Pancreas (tissue), 10 donors: ENCODE measurements around the gene PHF12. TPM values are rescaled to one million over a fixed set of nuclear protein-coding genes. Genes with fewer than 3 reads are reported as not detected.

Experiments used
- ATAC-seq, 4 donors: fragments of 200-7000 bp; cut with Tn5 transposase; one replicate each; pipeline versions ENCODE4 v1.8.0 to v1.9.1; 2020; ENCODE audit warnings: mild to moderate bottlenecking in 4 of 4, moderate library complexity in 4 of 4
- DNase-seq, 6 donors: peaks; one replicate each; pipeline ENCODE4 v3.0.0-alpha.2; 2020
- FAIRE-seq: peaks from 2 replicates; lab custom pipeline; 2012; peaks lifted over from hg19 to GRCh38; lab: Jason Lieb, UNC
- H3K27ac ChIP-seq, 4 donors: fragments of 200-600 bp; sonication (generic); 1 replicate in 3 of 4; 2 replicates in 1 of 4; pipeline versions ENCODE4 v1.5.0 to v1.8.0; 2020
- H3K27me3 ChIP-seq, 4 donors: fragments of 200-600 bp; one replicate each; pipeline ENCODE4 v1.8.0; 2021
- H3K36me3 ChIP-seq, 3 donors: fragments of 200-600 bp; sonication (generic) in 1 of 3; one replicate each; pipeline versions ENCODE4 v1.5.0 to v1.8.0; 2020 to 2021
- H3K4me1 ChIP-seq, 3 donors: fragments of 200-600 bp; one replicate each; pipeline ENCODE4 v1.8.0; 2021
- H3K4me3 ChIP-seq, 4 donors: fragments of 200-600 bp; sonication (generic) in 2 of 4; one replicate each; pipeline versions ENCODE4 v1.5.0 to v1.8.0; 2020 to 2021
- H3K9me3 ChIP-seq, 4 donors: fragments of 200-600 bp; one replicate each; pipeline ENCODE4 v1.8.0; 2021
- WGBS, 2 donors: extraction: QIAGEN DNeasy Blood & Tissue Kit; methylation state at CpG; one replicate each; pipeline ENCODE4 v1.1.7; 2013; 5-methylcytosine and 5-hydroxymethylcytosine counted together
- intact Hi-C, 3 donors: fragments of 100-400 bp; cut with DNase I; formaldehyde crosslinking; loops; one replicate each; pipeline versions ENCODE4 v1.11.1 to v1.14.2; 2022
- polyA plus RNA-seq, 2 donors: library from polyadenylated mRNA; stranded (reverse); fragments of 200-250 nt; gene quantifications; one replicate each; pipeline ENCODE4 v1.2.3, GENCODE V29; 2013
- total RNA-seq, 6 donors: library from RNA; stranded (reverse); fragmentation: NEBNext Ultra II Directional in 4 of 6; extraction: Animal tissue kit (Norgen Biotek cat#: 25700) in 4 of 6; gene quantifications; one replicate each; pipeline versions ENCODE4 v1.2.1 to v1.2.4, GENCODE V29; 2021 to 2023
- TF ChIP-seq, protein P1 (sequence below), 4 donors: fragments of 200-600 bp; sonication (generic) in 3 of 4; IDR thresholded peaks; one replicate each; pipeline versions ENCODE4 v1.5.0 to v1.8.0; 2021; ENCODE audit warnings: antibody characterized with exemption in 4 of 4
- donor health status: healthy with polysubstance abuse.
- donor health status: DM: no; HTN: no; CAD: no; lungs with moderate emphysema.
- donor health status: DM: no; HTN: no; CAD: no.
- donor health status: control.
- donor health status: control.
- donor health status: Bipolar disorder and iron deficiency.
- donor health status: DM: yes; HTN: yes; CAD: no.
- donor health status: DM: no; HTN: no; CAD: no.
- donor health status: DM: no; HTN: no; CAD: no.
- donor health status: DM: yes; HTN: yes; CAD: no.

PHF12 gene
- total and polyA plus RNA-seq, 8 donors: 19.9 to 31.6 (median 25.6) TPM

DNA sequence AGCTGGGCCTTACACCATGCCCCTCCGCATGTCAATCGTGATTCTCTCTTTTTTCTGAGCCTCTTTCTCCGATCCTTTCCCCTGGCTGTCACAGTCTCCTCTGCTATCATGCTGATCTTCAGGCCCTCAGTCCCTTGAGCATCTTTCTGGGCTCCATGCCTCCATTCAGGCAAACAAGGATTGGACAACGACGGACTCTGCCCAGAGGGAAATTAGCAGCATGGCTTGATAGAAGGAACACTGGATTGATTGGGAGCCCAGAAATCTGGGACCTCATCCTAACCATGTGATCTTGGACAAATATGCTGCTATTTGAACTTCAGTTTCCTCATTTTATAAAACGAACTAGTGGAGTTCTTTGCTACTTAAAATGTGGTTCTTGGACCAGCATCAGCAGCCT, 19.6 kb upstream of the PHF12 start:
- intact Hi-C loops: loop anchor here in 1 of 3 donors (10.0 kb wide), 1 partner anchor 74 kb away; the partner anchor contains the start of gene PIPOX
- Histone ChIP-seq H3K27ac (peak overlapping the region in 1 of 4 donors; percentile 10), H3K4me3 (no peak overlapping the region), H3K36me3 (no peaks in the 10 kb centered on the region), H3K9me3 (no peaks in the 10 kb centered on the region), H3K4me1 (peaks cover 0 to 9% (median 8%) of the 10 kb centered on the region in 3 donors), H3K27me3 (no peaks in the 10 kb centered on the region)
- DNase-seq: peak in 1 of 6 donors; percentile 14
- TF ChIP-seq, protein P1, sequence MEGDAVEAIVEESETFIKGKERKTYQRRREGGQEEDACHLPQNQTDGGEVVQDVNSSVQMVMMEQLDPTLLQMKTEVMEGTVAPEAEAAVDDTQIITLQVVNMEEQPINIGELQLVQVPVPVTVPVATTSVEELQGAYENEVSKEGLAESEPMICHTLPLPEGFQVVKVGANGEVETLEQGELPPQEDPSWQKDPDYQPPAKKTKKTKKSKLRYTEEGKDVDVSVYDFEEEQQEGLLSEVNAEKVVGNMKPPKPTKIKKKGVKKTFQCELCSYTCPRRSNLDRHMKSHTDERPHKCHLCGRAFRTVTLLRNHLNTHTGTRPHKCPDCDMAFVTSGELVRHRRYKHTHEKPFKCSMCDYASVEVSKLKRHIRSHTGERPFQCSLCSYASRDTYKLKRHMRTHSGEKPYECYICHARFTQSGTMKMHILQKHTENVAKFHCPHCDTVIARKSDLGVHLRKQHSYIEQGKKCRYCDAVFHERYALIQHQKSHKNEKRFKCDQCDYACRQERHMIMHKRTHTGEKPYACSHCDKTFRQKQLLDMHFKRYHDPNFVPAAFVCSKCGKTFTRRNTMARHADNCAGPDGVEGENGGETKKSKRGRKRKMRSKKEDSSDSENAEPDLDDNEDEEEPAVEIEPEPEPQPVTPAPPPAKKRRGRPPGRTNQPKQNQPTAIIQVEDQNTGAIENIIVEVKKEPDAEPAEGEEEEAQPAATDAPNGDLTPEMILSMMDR (IDR thresholded peaks at IDR 0.05): no peak
- no peak for FAIRE-seq
- peak; percentile 33 to 66 (median 44) for ATAC-seq
- WGBS, 2 donors: 39 to 40% methylated on average over 6 of the region's 6 CpGs

DNA sequence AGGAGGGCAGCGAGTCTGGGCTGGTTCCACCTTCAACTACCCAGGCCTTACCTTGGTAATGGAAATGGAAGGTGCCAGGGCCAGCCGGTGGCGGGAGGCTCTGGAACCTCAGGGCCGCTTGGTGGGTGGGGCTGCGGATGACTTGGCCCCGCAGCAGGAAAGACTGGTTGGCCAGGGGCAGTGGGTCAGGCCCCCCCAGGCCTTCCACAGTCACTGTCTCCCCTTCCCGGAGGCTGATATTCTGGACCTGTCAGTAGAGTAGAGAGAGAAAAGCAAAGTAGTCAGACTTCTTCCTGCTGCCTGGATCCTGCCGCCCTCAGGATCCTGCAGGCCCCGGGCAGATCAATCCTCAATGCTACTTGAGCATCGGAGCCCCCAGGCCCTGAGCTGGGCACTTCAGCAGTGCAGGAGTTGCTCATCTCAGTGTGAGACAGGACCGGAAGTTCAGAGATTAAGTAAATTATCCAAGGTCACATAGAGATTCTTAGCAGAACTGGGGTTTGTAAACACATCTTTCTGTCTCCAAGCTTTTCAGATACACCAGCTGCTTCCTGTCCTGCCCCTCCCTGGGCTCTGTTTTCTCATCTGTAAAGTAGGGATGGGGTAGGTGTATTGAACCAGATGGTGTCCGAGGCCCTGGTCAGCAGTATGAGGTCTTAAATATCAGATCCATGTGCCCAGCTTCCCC, 18.5 kb upstream of the PHF12 start:
- peaks cover 0 to 9% (median 8%) of the 10 kb centered on the region in 3 donors for H3K4me1 ChIP-seq
- no peak overlapping the region for H3K27ac ChIP-seq
- H3K4me3 ChIP-seq: no peak overlapping the region
- ATAC-seq (no peak), DNase-seq (peak in 1 of 6 donors; percentile 42), FAIRE-seq (no peak)
- no peaks in the 10 kb centered on the region for H3K36me3 ChIP-seq
- no peaks in the 10 kb centered on the region for H3K9me3 ChIP-seq
- intact Hi-C loops: loop anchor here in 2 of 3 donors (10.0 kb wide), 2 partner anchors 75 to 145 kb away; partner anchors contain the start of gene PIPOX (in 1 of the 2)
- no peaks in the 10 kb centered on the region for H3K27me3 ChIP-seq
- 71 to 76% methylated on average over 12 of the region's 12 CpGs for WGBS, 2 donors
- TF ChIP-seq, protein P1 (IDR thresholded peaks at IDR 0.05): no peak

DNA sequence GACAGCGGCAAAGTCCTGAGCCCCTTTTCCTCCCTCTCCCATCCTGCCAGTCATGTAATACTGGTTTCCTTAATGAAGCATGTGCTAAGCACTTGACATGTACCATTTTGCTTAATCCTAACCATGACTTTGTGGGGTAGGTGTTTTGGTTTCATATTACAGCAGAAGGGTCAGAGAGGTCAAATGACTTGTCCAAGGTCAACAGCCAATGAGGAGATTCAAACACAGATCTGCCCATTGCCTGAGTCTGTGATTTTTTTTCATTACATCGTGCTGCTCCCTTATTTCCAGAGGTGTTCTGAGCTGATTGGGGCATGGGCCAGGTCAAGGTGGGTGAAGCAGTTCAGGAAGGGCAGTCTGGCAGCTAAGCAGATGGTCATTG, 17.6 kb upstream of the PHF12 start:
- WGBS, 2 donors: 57 to 59% methylated on average over 2 of the region's 2 CpGs
- intact Hi-C loops: loop anchor here in 1 of 3 donors (10.0 kb wide), 1 partner anchor 146 kb away; no protein-coding TSS in a partner anchor
- Histone ChIP-seq H3K4me1 (peaks cover 0 to 9% (median 8%) of the 10 kb centered on the region in 3 donors), H3K27ac (no peak overlapping the region), H3K4me3 (no peak overlapping the region), H3K9me3 (no peaks in the 10 kb centered on the region), H3K36me3 (no peaks in the 10 kb centered on the region), H3K27me3 (no peaks in the 10 kb centered on the region)
- ATAC-seq (no peak), DNase-seq (no peak), FAIRE-seq (no peak)
- TF ChIP-seq, protein P1 (IDR thresholded peaks at IDR 0.05): no peak

DNA sequence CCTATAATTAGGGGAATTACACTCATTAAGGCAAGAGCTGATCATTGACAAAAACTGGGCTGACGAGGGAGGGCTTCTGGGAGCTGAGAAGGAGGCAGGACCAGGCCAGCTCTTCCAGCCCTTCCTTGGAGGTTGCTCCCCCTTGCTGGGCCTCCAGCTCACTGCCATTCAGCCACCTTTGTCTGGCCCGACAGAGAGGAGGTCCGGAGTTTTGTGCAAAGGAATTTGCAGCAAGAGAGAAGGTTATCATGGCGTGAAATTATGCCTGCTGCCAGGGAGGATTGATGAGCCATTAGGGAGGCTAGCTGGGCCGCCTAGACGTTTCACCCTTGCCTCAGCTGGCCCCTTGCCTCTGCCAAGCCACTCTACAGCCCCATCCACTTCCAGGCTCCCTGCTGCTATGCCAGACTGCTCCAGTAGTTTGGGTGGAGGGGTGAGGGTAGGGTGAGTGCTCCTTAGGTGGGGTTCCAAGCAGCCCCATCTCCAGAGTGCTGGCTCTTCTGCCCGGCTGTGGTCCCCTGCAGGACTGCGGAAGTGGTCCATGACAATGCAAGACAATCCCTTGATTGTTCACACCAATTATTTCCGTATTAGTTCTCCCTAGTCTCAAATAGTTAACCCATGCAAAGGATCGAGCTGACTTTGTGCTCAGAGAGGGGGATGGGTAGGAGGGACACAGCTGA, 17.1 kb upstream of the PHF12 start:
- TF ChIP-seq, protein P1 (IDR thresholded peaks at IDR 0.05): no peak
- Histone ChIP-seq H3K36me3 (no peaks in the 10 kb centered on the region), H3K27ac (no peak overlapping the region), H3K4me1 (peaks cover 0 to 9% (median 8%) of the 10 kb centered on the region in 3 donors), H3K4me3 (no peak overlapping the region), H3K9me3 (no peaks in the 10 kb centered on the region), H3K27me3 (no peaks in the 10 kb centered on the region)
- intact Hi-C loops: loop anchor here in 1 of 3 donors (10.0 kb wide), 1 partner anchor 146 kb away; no protein-coding TSS in a partner anchor
- FAIRE-seq (no peak), ATAC-seq (peak in 2 of 4 donors; percentile 19 to 35), DNase-seq (no peak)
- WGBS, 2 donors: 51 to 64% methylated on average over 10 of the region's 10 CpGs
